HepG2 (cell line): Measurements from ENCODE around the gene CD248. TPM values are rescaled to one million over a fixed set of nuclear protein-coding genes. Genes with fewer than 3 reads are reported as not detected.

Source experiments
- ATAD3A ChIP-seq: sonication (generic); formaldehyde crosslinking; IDR thresholded peaks from 2 replicates; pipeline ENCODE4 v1.4.0; 2020; ENCODE audit warnings: missing genetic modification reagents
- CBX1 ChIP-seq: IDR thresholded peaks from one replicate; pipeline ENCODE4 v1.6.1; 2016; ENCODE audit warnings: antibody characterized with exemption, low read depth
- DPF2 ChIP-seq: sonication (generic); formaldehyde crosslinking; IDR thresholded peaks from 2 replicates; pipeline ENCODE4 v1.4.0; 2020; ENCODE audit warnings: mild to moderate bottlenecking, low read depth, missing genetic modification reagents, borderline replicate concordance
- EHMT2 ChIP-seq: fragments of 200-600 bp; sonication (generic); IDR thresholded peaks from 2 replicates; pipeline ENCODE4 v1.7.0; 2017; ENCODE audit warnings: antibody characterized with exemption, low read depth, low read length, borderline replicate concordance
- ETS1 ChIP-seq: sonication (generic); formaldehyde crosslinking; IDR thresholded peaks from 2 replicates; pipeline ENCODE4 v1.4.0; 2020; ENCODE audit warnings: missing genetic modification reagents
- MAF1 ChIP-seq: sonication (generic); formaldehyde crosslinking; IDR thresholded peaks from 2 replicates; pipeline ENCODE4 v1.5.0; 2020; ENCODE audit warnings: missing genetic modification reagents, borderline replicate concordance
- MLLT10 ChIP-seq: sonication (generic); formaldehyde crosslinking; IDR thresholded peaks from 2 replicates; pipeline ENCODE4 v1.4.0; 2020; ENCODE audit warnings: missing genetic modification reagents
- MXD1 ChIP-seq: sonication (generic); formaldehyde crosslinking; IDR thresholded peaks from 2 replicates; pipeline ENCODE4 v1.4.0; 2020; ENCODE audit warnings: mild to moderate bottlenecking, missing genetic modification reagents
- PAX8 ChIP-seq: sonication (generic); formaldehyde crosslinking; IDR thresholded peaks from 2 replicates; pipeline ENCODE4 v1.8.0; 2022; ENCODE audit warnings: mild to moderate bottlenecking, missing genetic modification reagents, borderline replicate concordance
- PLRG1 ChIP-seq: fragments of 450-650 bp; conservative IDR thresholded peaks from 2 replicates; pipeline ENCODE4 v1.6.1; 2016
- PREB ChIP-seq: sonication (generic); formaldehyde crosslinking; IDR thresholded peaks from 2 replicates; pipeline ENCODE4 v1.4.0; 2020; ENCODE audit warnings: missing genetic modification reagents
- REL ChIP-seq: sonication (generic); formaldehyde crosslinking; conservative IDR thresholded peaks from 2 replicates; pipeline ENCODE4 v1.8.0; 2022; ENCODE audit warnings: mild to moderate bottlenecking, missing genetic modification reagents, moderate library complexity
- RORA ChIP-seq: sonication (generic); formaldehyde crosslinking; IDR thresholded peaks from 2 replicates; pipeline ENCODE4 v1.5.0; 2020; ENCODE audit warnings: mild to moderate bottlenecking, missing genetic modification reagents, moderate library complexity
- TFDP1 ChIP-seq: IDR thresholded peaks from 2 replicates; pipeline ENCODE4 v1.6.1; 2016; ENCODE audit warnings: missing compliant biosample characterization, missing genetic modification reagents, borderline replicate concordance
- TGIF2 ChIP-seq: IDR thresholded peaks from 2 replicates; pipeline ENCODE4 v1.6.1; 2016; ENCODE audit warnings: control low read depth, missing compliant biosample characterization
- WIZ ChIP-seq: sonication (generic); formaldehyde crosslinking; IDR thresholded peaks from 2 replicates; pipeline ENCODE4 v1.5.1; 2020; ENCODE audit warnings: mild to moderate bottlenecking, missing genetic modification reagents
- ZBTB10 ChIP-seq: sonication (generic); formaldehyde crosslinking; IDR thresholded peaks from 2 replicates; pipeline ENCODE4 v1.4.0; 2020; ENCODE audit warnings: missing genetic modification reagents, borderline replicate concordance
- ZKSCAN1 ChIP-seq: fragments of 150-350 bp; IDR thresholded peaks from 2 replicates; pipeline ENCODE4 v1.6.1; 2014; ENCODE audit warnings: low read length
- ZNF446 ChIP-seq: sonication (generic); formaldehyde crosslinking; IDR thresholded peaks from 2 replicates; pipeline ENCODE4 v1.5.0; 2020; ENCODE audit warnings: mild to moderate bottlenecking, missing genetic modification reagents
- ZNF468 ChIP-seq: sonication (generic); formaldehyde crosslinking; IDR thresholded peaks from 2 replicates; pipeline ENCODE4 v1.8.0; 2022; ENCODE audit warnings: mild to moderate bottlenecking, moderate library complexity, missing genetic modification reagents
- ZNF598 ChIP-seq: sonication (generic); formaldehyde crosslinking; IDR thresholded peaks from 2 replicates; pipeline ENCODE4 v1.5.1; 2020; ENCODE audit warnings: mild to moderate bottlenecking, missing genetic modification reagents, borderline replicate concordance
- ZNF615 ChIP-seq: sonication (generic); formaldehyde crosslinking; IDR thresholded peaks from 2 replicates; pipeline ENCODE4 v1.5.0; 2020; ENCODE audit warnings: mild to moderate bottlenecking, missing genetic modification reagents, borderline replicate concordance
- polyA plus RNA-seq, 8 experiments: library from polyadenylated mRNA; depleted of rRNA in 3 of 8; stranded (reverse) in 7 of 8; unstranded in 1 of 8; fragments of >200 nt; fragmentation: Illumina TruSeq in 4 of 8; extraction: Trizol in 4 of 8; gene quantifications; 2 replicates each; pipeline versions ENCODE4 v1.2.1 to v1.2.3, GENCODE V29; 2011 to 2016; ENCODE audit warnings: low read depth in 4 of 8, missing spikeins in 1 of 8, mixed read lengths in 1 of 8; ENCODE audit not compliant: insufficient read depth in 1 of 8
- total RNA-seq, 5 experiments: library from RNA; depleted of rRNA; stranded (reverse); fragments of >200 nt; fragmentation: Illumina TruSeq; extraction: Trizol; gene quantifications; 2 replicates each; pipeline ENCODE4 v1.2.3, GENCODE V29; 2016; ENCODE audit warnings: low read depth in 1 of 5

The CD248 gene
- total and polyA plus RNA-seq, 2 of the 13 experiments (the other 11 are each of a cell fraction or from before 2014, with no cell fraction given), result 0.25 to 0.35 TPM

- TF ChIP-seq ZBTB10 (CRISPR knock-in tag) (peak; percentile 34; the same call in 1 of the 2 replicates), PREB (no peak), ZNF615 (CRISPR knock-in tag) (no peak), ZKSCAN1 (no peak), RORA (CRISPR knock-in tag) (no peak), ZNF468 (no peak), DPF2 (CRISPR knock-in tag) (no peak), CBX1 (no peak), REL (CRISPR knock-in tag) (no peak; the same call in 1 of the 2 replicates), WIZ (CRISPR knock-in tag) (no peak), ATAD3A (CRISPR knock-in tag) (no peak), TFDP1 (CRISPR knock-in tag) (peak; percentile 39; the same call in 1 of the 2 replicates), PLRG1 (no peak), EHMT2 (no peak), TGIF2 (CRISPR knock-in tag) (no peak), PAX8 (CRISPR knock-in tag) (no peak), ETS1 (CRISPR knock-in tag) (no peak; the same call in 1 of the 2 replicates), MLLT10 (CRISPR knock-in tag) (no peak), MAF1 (0 out of 2 replicates have a peak, but pooled peaks have one; percentile 30), ZNF446 (CRISPR knock-in tag) (no peak), MXD1 (no peak), ZNF598 (no peak)
Measured at GRCh38 chr11:66288671-66289547, 27.9 kb downstream of the CD248 start, which contains the start of gene YIF1A (continued).
